ENCODE data around the gene HOXA10. TPM values are rescaled to one million over a fixed set of nuclear protein-coding genes. Genes with fewer than 3 reads are reported as not detected.
A peak's percentile ranks its signal among the peaks of the same experiment; 100 is the strongest.

HOXA10 gene
- total RNA-seq, 4 donors from 2014 or later = 24.6 to 61.2 (median 40.0) TPM

- Histone ChIP-seq H3K4me1 (peaks cover 33 to 35% of the 10 kb centered on the region in 2 donors), H3K4me3 (no peak overlapping the region), H3K36me3 (peaks cover 0 to 20% of the 10 kb centered on the region in 2 donors), H3K27me3 (no peaks in the 10 kb centered on the region), H3K27ac (peak overlapping the region in 3 of 4 donors; percentile 63 to 94 (median 66)), H3K9me3 (no peaks in the 10 kb centered on the region)
- intact Hi-C loops (cut with DNase I; ENCODE audit: low total_unique reads) = no loop called here
- in situ Hi-C loops (cut with MboI; ENCODE audit: low sequenced_read_pairs in 4 of 4) = loop anchor here in 3 of 4 donors (5.0 to 10.0 kb wide), 4 partner anchors 287 to 780 kb away; no protein-coding TSS in a partner anchor
- TF ChIP-seq POLR2A (IDR thresholded peaks at IDR 0.05) (no peak), CTCF (IDR thresholded peaks at IDR 0.05 in 4 of 5, conservative IDR thresholded peaks at IDR 0.05 in 1 of 5) (no peak)
- no peak for DNase-seq
- ATAC-seq = no peak
Observed at GRCh38 chr7:27144781-27145164, 29.3 kb downstream of the HOXA10 start.

DNA sequence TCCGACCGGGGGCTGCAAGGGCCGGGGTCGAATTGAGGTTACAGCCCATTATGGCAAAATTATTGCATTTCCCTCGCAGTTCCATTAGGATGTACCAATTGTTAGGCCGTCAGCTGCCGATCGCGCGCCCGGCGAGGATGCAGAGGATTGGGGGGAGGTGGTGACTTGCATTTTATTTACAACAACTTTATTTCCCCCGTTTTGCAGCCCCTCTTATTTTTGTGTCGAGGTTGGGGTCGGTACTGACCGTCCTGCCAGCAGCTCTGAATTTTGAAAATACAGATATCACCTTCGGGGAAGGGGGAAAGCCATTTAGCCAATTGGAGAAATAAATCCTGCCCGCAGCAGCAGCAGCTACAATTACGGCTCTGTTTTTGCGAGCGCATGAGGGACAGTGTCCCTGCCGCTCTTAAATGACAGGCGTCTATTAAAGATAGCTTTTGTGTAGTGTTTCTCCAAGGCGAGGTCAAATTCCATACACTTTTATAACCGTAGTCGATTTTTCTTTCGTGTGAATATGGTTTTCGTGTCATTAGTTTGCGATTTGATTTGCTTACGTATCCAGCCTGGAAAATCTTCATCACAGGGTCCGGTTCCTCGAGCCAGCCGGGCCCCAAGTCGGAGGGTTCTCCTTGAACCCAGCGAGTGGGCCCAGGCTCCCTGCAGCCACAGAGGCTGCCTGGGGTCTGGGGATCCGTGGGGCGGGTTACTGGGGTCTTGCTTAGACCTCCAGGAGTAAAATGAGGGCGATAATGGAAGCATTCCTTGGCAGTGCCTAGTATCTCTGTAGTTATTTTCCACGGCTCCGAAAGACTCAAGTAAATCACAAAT, 30.0 kb downstream of the HOXA10 start:
- TF ChIP-seq POLR2A (IDR thresholded peaks at IDR 0.05) (no peak), CTCF (IDR thresholded peaks at IDR 0.05 in 4 of 5, conservative IDR thresholded peaks at IDR 0.05 in 1 of 5) (peak in 3 of 5 experiments; percentile 9 to 62 (median 36))

DNA sequence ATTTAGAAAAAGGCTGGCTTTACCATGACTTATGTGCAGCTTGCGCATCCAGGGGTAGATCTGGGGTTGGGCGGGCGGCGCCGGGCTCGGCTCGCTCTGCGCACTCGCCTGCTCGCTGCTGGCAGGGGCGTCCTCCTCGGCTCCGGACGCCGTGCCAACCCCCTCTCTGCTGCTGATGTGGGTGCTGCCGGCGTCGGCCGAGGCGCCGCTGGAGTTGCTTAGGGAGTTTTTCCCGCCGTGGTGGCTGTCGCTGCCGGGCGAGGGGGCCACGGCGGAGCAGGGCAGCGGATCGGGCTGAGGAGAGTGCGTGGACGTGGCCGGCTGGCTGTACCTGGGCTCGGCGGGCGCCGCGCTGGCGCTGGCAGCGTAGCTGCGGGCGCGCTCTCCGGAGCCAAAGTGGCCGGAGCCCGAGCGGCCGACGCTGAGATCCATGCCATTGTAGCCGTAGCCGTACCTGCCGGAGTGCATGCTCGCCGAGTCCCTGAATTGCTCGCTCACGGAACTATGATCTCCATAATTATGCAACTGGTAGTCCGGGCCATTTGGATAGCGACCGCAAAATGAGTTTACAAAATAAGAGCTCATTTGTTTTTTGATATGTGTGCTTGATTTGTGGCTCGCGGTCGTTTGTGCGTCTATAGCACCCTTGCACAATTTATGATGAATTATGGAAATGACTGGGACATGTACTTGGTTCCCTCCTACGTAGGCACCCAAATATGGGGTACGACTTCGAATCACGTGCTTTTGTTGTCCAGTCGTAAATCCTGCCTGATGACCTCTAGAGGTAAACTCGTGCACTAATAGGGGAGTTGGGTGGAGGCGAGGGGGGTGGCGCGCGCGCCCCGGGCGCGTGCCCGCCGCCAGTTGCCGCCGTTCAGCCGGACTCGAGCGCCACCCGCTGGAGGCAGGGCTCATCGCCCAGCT, 30.8 kb downstream of the HOXA10 start, which contains the start of gene HOXA5:
Gene HOXA5 (minus strand): TSS at position 659 of the 927 bp plus-strand sequence. CDS start 74 bp downstream, at position 585.
- Histone ChIP-seq H3K4me1 (peaks cover 18 to 24% of the 10 kb centered on the region in 2 donors), H3K36me3 (peaks cover 0 to 20% of the 10 kb centered on the region in 2 donors), H3K4me3 (peak within 1 kb of the TSS; percentile 56 to 68 (median 62)), H3K9me3 (no peaks in the 10 kb centered on the region), H3K27ac (peak within 1 kb of the TSS; percentile 79 to 94 (median 88)), H3K27me3 (no peaks in the 10 kb centered on the region)
- in situ Hi-C loops (cut with MboI; ENCODE audit: low sequenced_read_pairs in 4 of 4) (loop anchor here in 2 of 4 donors (5.0 to 10.0 kb wide), 3 partner anchors 288 to 778 kb away; no protein-coding TSS in a partner anchor), intact Hi-C loops (cut with DNase I; ENCODE audit: low total_unique reads) (no loop called here)
- ATAC-seq = peak; percentile 82 to 95
- DNase-seq = peak; percentile 76 to 80
- TF ChIP-seq CTCF (IDR thresholded peaks at IDR 0.05 in 4 of 5, conservative IDR thresholded peaks at IDR 0.05 in 1 of 5) = peak in 4 of 5 experiments; percentile 77 to 90 (median 86)
- peak; percentile 57 to 83 for TF ChIP-seq POLR2A (IDR thresholded peaks at IDR 0.05)

More for the DNA sequence above, 30.0 kb downstream of the HOXA10 start:
- Histone ChIP-seq H3K36me3 (peaks cover 0 to 20% of the 10 kb centered on the region in 2 donors), H3K27me3 (no peaks in the 10 kb centered on the region), H3K4me3 (peak overlapping the region in 2 of 4 donors; percentile 14 to 26), H3K4me1 (peaks cover 27 to 29% of the 10 kb centered on the region in 2 donors), H3K27ac (peak overlapping the region; percentile 30 to 94 (median 64)), H3K9me3 (no peaks in the 10 kb centered on the region)
- in situ Hi-C loops (cut with MboI; ENCODE audit: low sequenced_read_pairs in 4 of 4) = loop anchor here in 2 of 4 donors (5.0 to 10.0 kb wide), 3 partner anchors 289 to 779 kb away; no protein-coding TSS in a partner anchor
- intact Hi-C loops (cut with DNase I; ENCODE audit: low total_unique reads) = no loop called here
- DNase-seq (no peak), ATAC-seq (no peak)

- in situ Hi-C loops (cut with MboI; ENCODE audit: low sequenced_read_pairs in 4 of 4) = loop anchor here in 2 of 4 donors (5.0 to 10.0 kb wide), 3 partner anchors 288 to 778 kb away; no protein-coding TSS in a partner anchor
- Histone ChIP-seq H3K4me1 (peaks cover 20 to 22% of the 10 kb centered on the region in 2 donors), H3K27ac (peak overlapping the region; percentile 79 to 94 (median 88)), H3K27me3 (no peaks in the 10 kb centered on the region), H3K4me3 (peak overlapping the region; percentile 56 to 68 (median 62)), H3K9me3 (no peaks in the 10 kb centered on the region), H3K36me3 (peaks cover 0 to 20% of the 10 kb centered on the region in 2 donors)
- ATAC-seq (no peak), DNase-seq (no peak)
- intact Hi-C loops (cut with DNase I; ENCODE audit: low total_unique reads) = no loop called here
- TF ChIP-seq CTCF (IDR thresholded peaks at IDR 0.05 in 4 of 5, conservative IDR thresholded peaks at IDR 0.05 in 1 of 5) = no peak
- no peak for TF ChIP-seq POLR2A (IDR thresholded peaks at IDR 0.05)
Observed at GRCh38 chr7:27142580-27143022, 31.5 kb downstream of the HOXA10 start.
